ENCODE measurements around the gene ARMH1. TPM values are rescaled to one million over a fixed set of nuclear protein-coding genes. Genes with fewer than 3 reads are reported as not detected.
"Not testable (repeated sequence)": the region's sequence is repeated elsewhere in the genome, so short reads cannot be mapped to it uniquely, and the experiment has no call there.

ARMH1 gene
- polyA plus RNA-seq, 1 donor, result 1.8 TPM

DNA sequence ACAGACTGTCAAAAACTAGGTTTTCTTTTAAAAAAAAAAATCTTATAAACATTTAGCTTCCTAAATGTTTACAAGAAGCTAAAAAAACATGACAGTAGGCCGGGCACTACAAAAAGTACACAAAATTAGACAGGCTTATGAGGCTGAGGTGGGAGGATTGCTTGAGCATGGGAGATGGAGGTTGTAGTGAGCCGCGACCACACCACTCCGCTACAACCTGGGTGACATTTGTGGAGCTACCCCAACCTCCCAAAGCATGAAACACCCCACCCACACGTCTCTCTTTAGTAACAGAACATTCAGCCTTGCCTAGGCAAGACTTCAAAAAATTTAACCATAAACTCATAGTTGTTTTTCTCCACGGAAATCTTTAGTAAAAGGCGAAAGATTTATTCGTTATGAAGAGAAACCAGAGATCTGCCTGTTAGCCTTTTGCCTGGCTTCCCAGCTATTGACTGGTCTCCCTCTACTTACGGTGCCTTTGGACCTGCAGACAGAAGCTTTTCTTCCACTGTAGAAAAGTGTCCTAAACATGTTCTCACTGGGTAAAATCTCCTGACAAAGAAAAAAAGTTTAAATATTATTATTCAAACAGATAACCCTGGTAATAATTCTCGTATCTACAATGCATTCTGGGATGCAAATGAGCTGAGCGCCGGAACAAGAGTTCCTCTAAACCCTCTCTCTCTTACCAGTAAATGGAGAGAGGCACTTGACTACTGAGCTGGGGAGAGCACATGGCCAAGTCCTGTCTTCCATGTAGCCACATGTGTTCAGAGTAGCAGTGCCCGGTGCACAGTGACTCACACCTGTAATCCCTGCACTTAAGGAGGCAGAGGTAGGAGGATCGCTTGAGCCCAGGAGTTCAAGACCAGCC is 47.2 kb downstream of the ARMH1 start:
- no peak for DNase-seq (ENCODE audit: low read depth)

DNA sequence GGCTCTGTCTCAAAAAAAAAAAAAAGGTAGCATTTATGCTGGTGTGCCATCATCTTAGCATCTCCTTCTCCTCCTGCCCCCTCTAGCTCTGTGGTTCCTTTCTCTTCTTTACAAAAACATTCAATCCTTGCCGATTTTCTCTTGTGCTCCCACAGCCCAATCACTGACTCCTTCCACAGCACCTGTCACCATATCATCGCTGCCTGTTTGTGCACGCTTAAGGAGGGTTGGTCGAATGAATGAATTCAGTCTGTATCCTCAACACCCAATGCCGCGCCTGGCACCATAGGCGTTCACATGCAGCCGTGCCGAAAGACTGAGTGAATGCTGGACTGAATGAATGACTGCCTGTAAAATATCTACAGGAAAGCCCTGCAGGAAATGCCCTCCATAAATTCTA is 48.5 kb downstream of the ARMH1 start:
- no peak for DNase-seq (ENCODE audit: low read depth)

DNA sequence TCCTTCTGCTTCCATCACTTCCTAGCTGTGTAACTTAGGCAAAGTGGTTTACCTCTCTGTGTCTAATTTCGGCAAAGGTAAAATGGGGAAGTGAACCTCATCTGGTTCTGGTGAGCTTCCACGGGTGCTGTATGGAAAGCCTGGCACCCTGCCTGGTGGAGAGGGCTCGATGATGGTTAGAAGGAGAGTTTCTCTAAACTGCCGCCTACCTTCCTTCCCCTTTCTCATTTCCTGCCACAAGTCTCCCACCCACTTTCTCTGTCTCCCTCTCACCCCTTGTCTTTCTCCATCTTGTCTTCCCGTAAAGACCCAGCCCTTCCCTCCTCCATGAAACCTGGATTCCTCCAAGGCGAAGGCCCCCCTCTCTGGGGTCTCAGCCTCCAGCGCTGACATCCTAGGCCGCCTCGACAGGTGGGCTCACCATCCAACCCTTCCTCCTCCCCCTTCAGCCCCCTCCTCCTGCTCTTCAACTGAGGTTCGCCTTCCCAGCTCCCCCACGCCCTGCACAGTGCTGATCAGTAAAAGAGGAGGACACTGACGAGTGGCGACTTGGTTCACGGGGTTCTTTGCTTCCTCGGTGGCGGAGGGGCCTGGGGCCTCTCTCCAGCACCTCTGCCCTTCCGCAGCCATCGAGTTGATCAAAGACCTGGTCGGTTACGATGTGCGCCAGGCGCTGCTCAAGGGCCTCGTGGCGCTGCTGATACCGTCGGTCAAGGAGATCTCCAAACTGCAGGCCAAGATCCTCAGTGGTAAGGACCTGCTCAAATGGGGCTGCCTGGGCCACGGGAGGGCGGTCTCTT is 49.2 kb downstream of the ARMH1 start:
- DNase-seq (ENCODE audit: low read depth), result no peak

DNA sequence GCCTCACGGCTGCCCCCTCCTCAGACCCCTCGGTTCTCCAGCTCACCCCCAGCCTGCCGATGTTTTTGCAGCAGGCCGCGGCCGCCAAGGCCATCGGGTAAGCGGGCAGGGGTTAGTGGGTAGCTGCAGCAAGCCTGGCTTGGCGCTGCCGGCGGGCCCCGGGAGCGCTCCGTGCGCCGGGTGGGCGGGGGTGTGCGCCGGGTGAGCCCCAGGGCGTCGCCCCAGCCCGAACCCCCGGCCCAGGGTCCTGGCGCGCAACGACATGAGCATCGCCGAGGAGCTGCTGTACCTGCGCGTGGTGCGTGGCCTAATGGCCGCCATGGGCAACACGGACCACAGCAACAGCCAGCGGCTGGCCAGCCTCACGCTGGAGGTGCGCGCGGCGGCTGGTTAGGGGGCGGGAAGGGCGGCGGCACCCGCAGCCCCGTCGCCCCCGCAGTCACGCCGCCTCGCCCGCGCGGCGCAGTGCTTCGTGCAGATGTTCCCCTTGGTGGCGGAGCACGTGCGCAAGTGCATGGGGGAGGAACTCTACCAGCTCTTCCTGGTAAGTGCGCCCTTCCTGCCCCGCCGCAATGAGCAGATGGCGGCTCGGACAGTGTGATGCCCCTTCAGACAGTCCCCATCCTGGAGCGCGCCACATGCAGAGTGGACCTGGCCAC is 49.9 kb downstream of the ARMH1 start:
- no peak for DNase-seq (ENCODE audit: low read depth)

DNA sequence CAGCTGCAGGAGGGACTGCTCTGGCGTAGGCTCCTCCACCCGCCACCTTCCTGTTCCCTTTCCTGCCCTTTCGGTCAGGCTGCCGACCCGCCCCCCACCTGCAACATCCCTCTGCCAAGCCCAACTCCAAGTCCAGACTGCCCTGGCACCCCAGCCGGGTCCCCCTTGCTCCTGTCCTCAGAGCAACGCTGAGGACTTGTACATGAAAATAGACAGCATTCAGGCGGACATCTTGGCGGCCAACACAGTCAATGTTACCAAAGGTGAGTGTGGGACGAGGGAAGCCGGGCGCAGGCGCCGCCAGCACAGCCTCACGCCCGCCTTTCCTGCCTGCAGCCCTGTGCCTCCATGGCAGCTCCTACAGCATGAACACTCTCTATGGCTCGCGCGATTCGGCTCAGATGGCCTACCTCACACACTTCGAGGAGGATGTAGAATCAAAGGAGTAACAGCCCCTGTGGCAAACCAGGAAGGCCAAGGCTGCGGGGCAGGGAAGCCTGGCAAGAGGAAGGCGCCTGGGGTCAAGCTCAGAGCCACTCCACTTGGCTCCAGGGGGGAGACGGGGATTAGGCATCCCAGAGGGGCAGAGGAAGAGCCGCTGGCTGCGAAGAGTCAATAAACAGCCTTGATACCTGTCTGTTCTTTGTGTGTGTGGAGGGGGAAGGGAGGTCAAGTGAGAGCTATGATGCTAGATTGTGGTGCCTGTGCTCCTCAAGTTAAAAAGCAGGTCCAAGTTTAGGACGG is 50.6 kb downstream of the ARMH1 start:
- DNase-seq (ENCODE audit: low read depth), result no peak

DNA sequence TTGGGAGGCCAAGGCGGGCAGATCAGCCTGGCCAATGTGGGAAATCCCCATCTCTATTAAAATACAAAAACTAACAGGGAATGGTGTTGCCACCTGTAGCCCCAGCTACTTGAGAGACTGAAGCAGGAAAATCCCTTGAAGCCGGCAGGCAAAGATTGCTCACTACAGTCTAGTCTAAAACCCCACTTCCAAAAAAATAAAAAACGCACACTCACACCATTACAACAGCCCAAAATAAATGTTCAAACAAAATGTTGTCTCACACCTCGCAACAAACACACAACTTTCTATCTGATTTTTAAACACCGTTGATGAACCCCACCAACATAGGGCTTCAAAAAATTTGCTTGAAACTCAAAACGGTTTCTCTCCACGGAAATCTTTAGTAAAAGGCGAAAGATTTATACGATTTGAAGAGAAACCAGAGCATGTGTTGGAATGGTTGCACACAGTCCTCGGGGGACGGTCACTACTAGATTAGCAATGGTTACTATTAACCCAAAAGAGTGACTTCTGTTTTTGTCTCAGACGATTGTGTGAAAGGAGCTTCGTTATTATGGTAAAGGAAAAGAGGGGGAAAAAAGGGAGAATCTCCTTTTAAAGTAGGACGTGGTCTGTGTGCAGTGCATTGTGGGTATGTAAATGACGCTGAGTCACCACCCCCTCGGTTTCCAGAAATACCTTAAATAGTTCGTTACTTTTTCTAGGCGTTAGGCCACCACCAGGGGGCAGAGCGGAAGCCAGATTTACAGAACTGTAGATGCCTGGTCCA is 56.4 kb downstream of the ARMH1 start, which contains the start of gene RNU5D-1:
TSS of gene RNU5D-1 (minus strand) at position 430 of the 772 bp plus-strand sequence.
- peak; percentile 93 for DNase-seq (ENCODE audit: low read depth)

DNA sequence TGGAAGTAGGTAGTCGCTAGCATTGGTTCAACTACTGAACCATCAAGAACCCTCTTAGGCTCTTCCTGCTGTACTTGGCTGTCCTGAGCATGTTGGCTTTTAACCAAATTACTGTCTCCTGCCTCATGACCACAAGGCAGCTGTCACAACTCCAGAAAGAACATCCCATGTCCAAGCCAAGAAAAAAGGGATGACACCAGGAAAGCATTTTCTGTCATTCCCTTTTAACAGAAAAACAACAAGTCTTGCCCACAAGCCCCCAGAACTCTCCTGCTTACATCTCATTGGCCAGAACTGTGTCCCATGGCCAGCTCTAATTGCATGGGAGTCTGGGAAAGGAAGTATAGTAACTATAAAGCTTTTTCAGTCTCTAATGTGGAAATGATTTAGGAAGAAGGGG is 58.9 kb downstream of the ARMH1 start:
- DNase-seq (ENCODE audit: low read depth), result no peak

DNA sequence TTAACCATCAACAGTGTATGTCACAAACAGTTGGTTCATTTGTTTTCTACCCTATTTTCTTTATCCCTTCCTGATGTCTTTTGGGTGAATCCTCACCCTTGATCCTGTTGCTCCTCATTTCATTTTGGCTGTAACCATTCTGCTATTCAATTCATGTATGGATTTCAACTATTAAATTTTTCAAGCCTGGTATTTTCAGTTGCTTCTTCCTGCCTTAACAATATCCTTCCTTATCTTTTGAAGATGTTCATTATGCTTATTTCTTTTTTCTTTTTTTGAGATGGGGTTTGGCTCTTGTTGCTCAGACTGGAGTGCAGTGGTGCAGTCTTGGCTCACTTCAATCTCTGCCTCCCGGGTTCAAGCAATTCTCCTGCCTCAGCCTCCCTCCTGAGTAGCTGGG is 59.3 kb downstream of the ARMH1 start:
- DNase-seq (ENCODE audit: low read depth), result no peak

DNA sequence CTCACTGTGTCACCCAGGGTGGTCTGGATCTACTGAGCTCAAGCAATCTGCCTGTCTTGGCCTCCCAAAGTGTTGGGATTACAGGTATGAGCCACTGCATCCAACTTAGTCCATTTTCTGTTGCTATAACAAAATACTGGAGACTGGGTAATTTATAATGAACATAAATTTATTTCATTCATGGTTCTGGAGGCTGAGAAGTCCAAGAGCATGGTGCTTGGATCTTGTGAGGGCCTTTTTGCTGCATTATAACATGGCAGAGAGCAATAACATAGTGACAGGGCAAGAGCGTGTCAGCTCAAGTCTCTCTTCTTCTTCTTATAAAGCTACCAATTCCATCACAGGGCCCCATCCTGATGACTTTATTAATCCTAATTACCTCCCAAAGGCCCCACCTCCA is 61.5 kb downstream of the ARMH1 start:
- DNase-seq (ENCODE audit: low read depth), result no peak

DNA sequence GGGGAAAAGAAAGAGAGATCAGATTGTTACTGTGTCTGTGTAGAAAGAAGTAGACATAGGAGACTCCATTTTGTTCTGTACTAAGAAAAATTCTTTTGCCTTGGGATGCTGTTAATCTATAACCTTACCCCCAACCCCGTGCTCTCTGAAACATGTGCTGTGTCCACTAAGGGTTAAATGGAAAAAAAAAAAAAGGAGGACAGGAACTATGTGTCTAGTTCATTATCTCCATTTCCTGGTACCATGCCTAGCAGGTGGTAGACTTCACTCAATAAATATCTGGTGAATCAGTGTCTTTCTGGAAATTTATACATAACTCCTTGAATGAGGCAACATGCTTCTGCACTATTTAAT is 64.4 kb downstream of the ARMH1 start:
- not testable (repeated sequence) for DNase-seq (ENCODE audit: low read depth)

DNA sequence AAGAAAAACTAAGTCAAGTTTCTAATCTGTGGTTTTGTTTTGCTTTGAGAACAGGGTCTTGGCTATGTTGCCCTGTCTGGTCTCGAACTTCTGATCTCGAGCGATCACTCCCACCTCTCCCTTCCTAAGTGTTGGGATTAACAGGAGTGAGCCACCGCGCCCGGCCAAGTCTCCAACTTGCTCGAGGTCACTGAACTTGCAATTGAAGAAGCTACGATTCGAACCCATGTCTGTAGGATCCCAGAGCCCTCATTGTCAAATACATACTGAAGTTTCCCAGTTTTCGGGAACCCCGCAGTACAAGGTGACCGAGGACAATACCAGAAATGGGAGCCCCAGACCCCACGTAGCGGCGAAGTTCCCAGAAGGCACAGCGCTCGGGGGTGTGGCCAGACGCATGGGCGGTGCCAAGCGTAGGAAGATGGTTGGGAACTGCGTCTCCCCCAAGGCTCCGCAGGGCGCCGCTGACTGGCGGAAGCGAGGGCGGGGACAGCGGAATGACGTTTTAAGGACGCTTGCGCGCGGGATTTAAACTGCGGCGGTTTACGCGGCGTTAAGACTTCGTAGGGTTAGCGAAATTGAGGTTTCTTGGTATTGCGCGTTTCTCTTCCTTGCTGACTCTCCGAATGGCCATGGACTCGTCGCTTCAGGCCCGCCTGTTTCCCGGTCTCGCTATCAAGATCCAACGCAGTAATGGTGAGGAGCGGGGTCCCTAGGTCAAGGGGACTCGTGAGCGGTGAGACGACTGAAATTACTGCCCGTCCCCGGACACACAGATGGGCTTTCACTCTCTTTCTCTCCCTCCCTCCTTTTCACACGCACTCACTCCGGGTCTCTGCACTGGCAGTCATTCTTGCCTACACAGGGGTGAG is 65.0 kb downstream of the ARMH1 start, which contains the start of gene KIF2C:
TSS of gene KIF2C (plus strand) at position 531 of the 872 bp plus-strand sequence. CDS start at position 627, 96 bp downstream.
- peak; percentile 92 for DNase-seq (ENCODE audit: low read depth)

DNA sequence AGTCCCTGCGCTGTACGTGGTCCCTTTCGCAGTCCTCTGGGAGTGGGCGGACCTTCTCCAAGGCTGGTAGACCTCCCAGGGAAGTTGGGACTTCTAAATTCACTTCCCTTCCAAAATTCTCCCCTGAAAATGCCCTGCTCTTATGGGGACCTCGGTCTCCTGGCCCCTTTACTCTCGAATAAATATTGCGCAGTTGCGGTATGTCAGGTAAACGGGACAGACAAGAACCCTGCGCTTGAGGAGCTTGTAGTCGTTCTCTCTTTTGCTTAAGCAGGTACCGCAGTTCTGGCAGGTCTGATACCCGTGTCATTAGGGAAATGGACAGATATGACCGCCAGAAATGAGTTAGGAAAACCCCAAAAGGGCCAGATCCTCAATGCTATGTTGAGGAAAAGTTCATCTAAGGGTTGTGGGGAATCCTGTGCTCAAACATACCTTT is 65.7 kb downstream of the ARMH1 start:
- no peak for DNase-seq (ENCODE audit: low read depth)

DNA sequence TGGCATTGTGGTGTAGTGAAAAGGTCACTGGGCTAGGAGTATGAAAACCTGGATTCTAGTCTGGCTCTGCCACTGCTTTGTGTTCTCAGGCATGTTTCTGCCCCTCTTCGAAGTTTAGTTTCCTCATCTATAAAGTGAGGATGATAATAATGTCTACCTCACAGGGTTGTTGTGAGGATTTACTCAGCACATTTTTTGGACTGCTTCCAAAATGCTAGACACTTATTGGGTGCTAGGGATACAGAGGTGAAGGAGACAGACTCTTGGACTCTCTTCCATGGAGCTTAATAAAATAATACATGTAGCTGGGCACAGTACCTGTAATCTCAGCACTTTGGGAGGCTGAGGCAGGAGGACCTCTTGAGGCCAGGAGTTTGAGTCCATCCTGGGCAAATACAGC is 68.7 kb downstream of the ARMH1 start:
- no peak for DNase-seq (ENCODE audit: low read depth)

DNA sequence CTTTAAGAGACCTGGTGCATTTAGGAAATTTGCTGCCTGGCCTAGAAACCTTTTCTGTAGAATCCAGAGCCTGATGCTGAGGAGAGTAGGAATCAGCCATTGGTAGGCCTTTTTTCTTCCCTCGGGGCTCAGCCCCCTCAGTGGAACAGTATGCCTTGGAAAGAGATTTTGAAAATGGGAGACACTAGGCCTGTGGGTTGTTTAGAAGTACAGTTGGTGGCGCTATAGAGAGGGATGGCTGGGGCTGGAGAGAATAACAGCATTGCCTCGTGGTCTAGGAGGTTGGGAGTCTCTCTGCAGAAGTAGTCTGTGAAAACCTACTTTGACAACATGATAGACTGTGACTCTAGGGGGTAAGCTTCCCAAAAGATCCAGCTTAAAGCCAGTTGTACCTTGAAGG is 73.4 kb downstream of the ARMH1 start:
- no peak for DNase-seq (ENCODE audit: low read depth)

DNA sequence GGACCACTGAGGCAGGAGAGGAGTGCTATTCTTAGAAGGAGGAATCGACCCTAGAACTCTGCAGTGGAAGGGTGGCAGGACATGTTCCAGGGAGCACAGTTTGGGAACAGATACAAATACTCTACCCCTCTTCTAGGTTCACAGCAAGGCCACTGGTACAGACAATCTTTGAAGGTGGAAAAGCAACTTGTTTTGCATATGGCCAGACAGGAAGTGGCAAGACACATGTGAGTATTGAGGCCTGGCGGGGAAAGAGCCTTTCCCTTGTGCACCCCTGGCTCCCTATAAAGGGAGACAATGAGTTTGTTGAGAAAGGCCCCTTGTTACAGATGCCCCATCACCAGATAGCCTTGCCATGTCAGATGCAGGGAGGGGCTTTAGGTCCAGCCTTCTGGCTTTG is 82.9 kb downstream of the ARMH1 start:
- no peak for DNase-seq (ENCODE audit: low read depth)

DNA sequence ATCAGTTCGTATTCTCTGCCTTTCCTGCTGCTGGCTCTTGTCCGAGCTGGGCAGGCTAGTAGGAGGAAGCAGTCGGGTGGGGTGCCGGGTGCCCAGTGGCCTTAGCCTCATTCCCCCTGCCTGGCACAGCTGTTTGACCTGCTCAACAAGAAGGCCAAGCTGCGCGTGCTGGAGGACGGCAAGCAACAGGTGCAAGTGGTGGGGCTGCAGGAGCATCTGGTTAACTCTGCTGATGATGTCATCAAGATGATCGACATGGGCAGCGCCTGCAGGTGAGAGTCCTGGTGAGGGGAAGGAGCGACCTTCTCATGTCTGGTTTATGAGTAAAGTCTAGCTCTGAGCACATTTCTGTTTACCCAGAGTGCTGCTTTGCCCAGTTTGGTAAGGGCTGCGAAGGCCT is 84.6 kb downstream of the ARMH1 start:
- no peak for DNase-seq (ENCODE audit: low read depth)

DNA sequence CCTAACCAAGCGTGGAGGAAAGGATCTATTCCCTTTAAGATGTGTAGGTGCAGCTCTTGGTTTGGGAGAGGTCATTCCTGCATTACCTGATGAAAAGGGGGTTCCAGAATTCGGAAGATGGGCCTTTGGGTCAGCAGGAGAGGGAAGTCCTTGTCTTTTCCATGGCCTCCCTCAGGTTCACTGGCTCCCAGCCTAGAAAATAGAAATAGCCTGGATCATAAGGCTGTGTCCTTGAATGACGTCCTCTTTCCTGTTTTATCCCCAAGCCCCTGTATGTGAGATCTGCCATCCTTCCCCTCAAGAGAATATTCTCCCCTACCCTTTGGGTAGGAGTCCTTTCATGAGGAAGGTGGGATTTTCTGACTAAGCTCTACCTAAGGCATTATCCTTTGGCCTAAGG is 86.4 kb downstream of the ARMH1 start:
- no peak for DNase-seq (ENCODE audit: low read depth)

DNA sequence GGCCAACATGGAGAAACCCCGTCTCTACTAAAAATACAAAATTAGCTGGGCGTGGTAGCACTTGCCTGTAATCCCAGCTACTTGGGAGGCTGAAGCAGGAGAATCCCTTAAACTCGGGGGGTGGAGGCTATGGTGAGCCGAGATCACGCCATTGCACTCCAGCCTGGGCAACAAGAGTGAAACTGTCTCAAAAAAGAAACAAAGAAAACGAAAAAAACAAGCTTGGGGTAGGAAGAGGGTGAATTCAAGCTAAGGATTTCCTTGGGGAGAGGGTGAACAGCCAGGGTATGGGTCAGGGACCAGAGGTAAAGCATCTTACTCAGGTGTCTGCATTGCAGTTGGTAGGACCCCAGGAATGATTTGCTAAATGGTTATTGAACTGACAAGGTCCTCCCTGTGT is 91.9 kb downstream of the ARMH1 start:
- DNase-seq (ENCODE audit: low read depth), result not testable (repeated sequence)
